CD4-positive, alpha-beta memory T cell (primary cell): ENCODE data around the gene WIPF3. TPM values are rescaled to one million over a fixed set of nuclear protein-coding genes. Genes with fewer than 3 reads are reported as not detected.

ENCODE experiments used
- CTCF ChIA-PET: fragments of 350-600 bp; sonication (Branson Sonifier 250); formaldehyde crosslinking; loops from one replicate; lab custom pipeline; 2021; ENCODE audit warnings: inconsistent platforms; ENCODE audit not compliant: partially characterized antibody; lab: Charles Lee
- POLR2A ChIA-PET: fragments of 350-600 bp; sonication (Branson Sonifier 250); formaldehyde crosslinking; loops from one replicate; lab custom pipeline; 2021; ENCODE audit not compliant: partially characterized antibody; lab: Charles Lee
- DNase-seq, 5 donors: peaks; one replicate each; pipeline versions ENCODE4 v3.0.0 to v3.0.0-alpha.2; 2020 to 2022; ENCODE audit warnings: mixed read lengths in 1 of 5
- H3K27ac ChIP-seq: one replicate; pipeline ENCODE4 v1.7.0; 2013; ENCODE audit warnings: low read depth, low read length
- H3K27me3 ChIP-seq: 2 replicates; pipeline ENCODE4 v1.7.0; 2013; ENCODE audit warnings: mild to moderate bottlenecking, low read length, moderate library complexity; ENCODE audit not compliant: insufficient read depth
- H3K36me3 ChIP-seq: 2 replicates; pipeline ENCODE4 v1.7.0; 2013; ENCODE audit warnings: mild to moderate bottlenecking, low read length, moderate library complexity; ENCODE audit not compliant: insufficient read depth
- H3K4me1 ChIP-seq: 2 replicates; pipeline ENCODE4 v1.7.0; 2013; ENCODE audit warnings: mild to moderate bottlenecking, low read length, moderate library complexity; ENCODE audit not compliant: insufficient read depth
- H3K4me3 ChIP-seq, 2 donors: one replicate each; pipeline ENCODE4 v1.7.0; 2013; ENCODE audit warnings: low read length in 2 of 2, mild to moderate bottlenecking in 1 of 2
- H3K9me3 ChIP-seq, 2 donors: one replicate each; pipeline ENCODE4 v1.7.0; 2013; ENCODE audit warnings: low read length in 2 of 2, control low read depth in 1 of 2; ENCODE audit not compliant: control insufficient read depth in 1 of 2
- H3K27ac Mint-ChIP-seq, 7 donors: one replicate each; pipeline ENCODE4 v1.8.0; 2020 to 2021; ENCODE audit warnings: mixed read lengths in 7 of 7, mild to moderate bottlenecking in 6 of 7, inconsistent platforms in 3 of 7, moderate library complexity in 3 of 7
- H3K27me3 Mint-ChIP-seq, 2 donors: one replicate each; pipeline ENCODE4 v1.8.0; 2020 to 2021; ENCODE audit warnings: mixed read lengths in 2 of 2
- H3K36me3 Mint-ChIP-seq, 2 donors: one replicate each; pipeline ENCODE4 v1.8.0; 2020 to 2021; ENCODE audit warnings: mixed read lengths in 2 of 2, inconsistent platforms in 1 of 2, mild to moderate bottlenecking in 1 of 2
- H3K4me1 Mint-ChIP-seq, 4 donors: one replicate each; pipeline ENCODE4 v1.8.0; 2020 to 2021; ENCODE audit warnings: mixed read lengths in 4 of 4, mild to moderate bottlenecking in 1 of 4
- H3K4me3 Mint-ChIP-seq, 8 donors: one replicate each; pipeline ENCODE4 v1.8.0; 2020 to 2021; ENCODE audit warnings: mixed read lengths in 8 of 8, mild to moderate bottlenecking in 7 of 8, moderate library complexity in 6 of 8, inconsistent platforms in 3 of 8
- H3K9me3 Mint-ChIP-seq, 8 donors: one replicate each; pipeline ENCODE4 v1.8.0; 2020 to 2021; ENCODE audit warnings: mixed read lengths in 8 of 8, mild to moderate bottlenecking in 5 of 8, inconsistent platforms in 3 of 8, moderate library complexity in 1 of 8
- intact Hi-C: fragments of 100-400 bp; cut with micrococcal nuclease; formaldehyde crosslinking; loops from one replicate; pipeline ENCODE4 v1.15.1; 2023
- polyA plus RNA-seq, 2 donors: library from polyadenylated mRNA; unstranded; fragments of 300-500 nt; fragmentation: Illumina TruSeq; gene quantifications; one replicate each; pipeline ENCODE4 v1.2.3, GENCODE V29; 2021
- total RNA-seq, 2 experiments: library from RNA; stranded (reverse); gene quantifications; one replicate each; pipeline ENCODE4 v1.2.3, GENCODE V29; 2021

The WIPF3 gene
- total and polyA plus RNA-seq, 4 experiments from 2014 or later = not detected

DNA sequence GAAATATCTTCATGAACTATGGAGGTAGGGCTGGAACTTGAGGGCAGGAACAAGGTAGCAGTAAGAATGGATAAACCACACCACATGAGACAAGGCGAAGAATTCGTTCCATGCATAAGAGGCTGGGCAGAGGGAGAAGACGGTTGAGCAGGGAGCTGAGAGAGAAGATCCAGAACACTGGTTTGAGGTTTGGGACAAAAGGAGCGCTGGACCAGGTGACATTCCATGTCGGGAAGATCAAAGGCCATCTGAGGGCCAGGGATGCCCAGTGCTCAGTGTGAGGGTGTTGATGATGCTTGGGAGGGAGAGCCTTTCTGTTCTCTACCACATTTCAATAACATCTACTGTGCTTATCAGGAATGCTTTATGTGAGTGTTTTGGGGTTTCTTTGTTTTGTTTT, 52.8 kb downstream of the WIPF3 start:
- CTCF ChIA-PET = no interaction called here
- H3K36me3 ChIP-seq = no peaks in the 10 kb centered on the region

DNA sequence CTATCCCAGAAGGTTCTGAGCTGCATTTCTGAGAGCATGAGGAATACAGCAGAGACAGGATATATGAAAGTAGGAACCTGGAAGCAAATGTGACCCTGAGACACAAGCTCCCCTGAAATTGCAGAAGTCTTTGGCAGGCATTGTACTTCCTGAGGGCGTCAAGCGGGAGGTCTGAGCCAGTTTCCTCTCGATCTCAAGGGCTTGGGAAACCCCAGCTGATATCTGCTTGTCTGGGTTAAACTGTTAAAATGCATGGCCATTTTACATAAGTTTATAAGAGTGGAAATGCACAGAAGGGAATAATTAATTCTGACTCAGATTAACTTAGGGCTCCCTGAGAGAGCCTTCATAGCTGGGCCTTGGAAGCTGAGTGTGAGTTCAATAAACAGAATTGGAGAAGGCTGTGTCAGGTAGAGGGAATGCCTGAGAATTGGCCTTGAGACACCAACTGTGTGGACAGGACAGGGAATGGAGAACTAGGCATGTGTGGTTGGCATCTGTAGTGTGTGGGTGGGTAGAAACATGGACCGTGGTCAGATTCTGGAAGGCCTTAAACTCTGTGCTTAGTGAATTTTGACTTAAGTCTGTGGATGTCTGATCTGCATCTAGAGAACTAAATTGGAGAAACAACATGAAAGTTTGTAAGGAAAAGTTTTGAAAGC, 53.3 kb downstream of the WIPF3 start:
- ChIA-PET CTCF (no interaction called here), POLR2A (no interaction called here)
- no peak overlapping the region for H3K4me3 ChIP-seq
- H3K27me3 ChIP-seq = no peaks in the 10 kb centered on the region
- H3K9me3 ChIP-seq = no peaks in the 10 kb centered on the region
- no peaks in the 10 kb centered on the region for H3K4me1 ChIP-seq
- intact Hi-C loops = no loop called here
- no peak overlapping the region for H3K27ac Mint-ChIP-seq
- no peak overlapping the region for H3K27ac ChIP-seq
- no peaks in the 10 kb centered on the region for H3K4me1 Mint-ChIP-seq
- peaks cover 3 to 9% of the 10 kb centered on the region in 2 donors for H3K27me3 Mint-ChIP-seq
- H3K36me3 ChIP-seq = no peaks in the 10 kb centered on the region
- no peak overlapping the region for H3K4me3 Mint-ChIP-seq
- no peak for DNase-seq
- peaks cover 0 to 2% (median 0%) of the 10 kb centered on the region in 8 donors for H3K9me3 Mint-ChIP-seq
- no peaks in the 10 kb centered on the region for H3K36me3 Mint-ChIP-seq

More for the DNA sequence above, 52.8 kb downstream of the WIPF3 start:
- H3K9me3 Mint-ChIP-seq = peaks cover 0 to 2% (median 0%) of the 10 kb centered on the region in 8 donors
- peaks cover 7 to 9% of the 10 kb centered on the region in 2 donors for H3K27me3 Mint-ChIP-seq
- intact Hi-C loops = no loop called here
- no peak overlapping the region for H3K4me3 ChIP-seq
- no peaks in the 10 kb centered on the region for H3K9me3 ChIP-seq
- peak overlapping the region in 1 of 8 donors; percentile 16 for H3K4me3 Mint-ChIP-seq
- H3K27me3 ChIP-seq = no peaks in the 10 kb centered on the region
- no peaks in the 10 kb centered on the region for H3K36me3 Mint-ChIP-seq
- no peak for DNase-seq
- H3K4me1 ChIP-seq = no peaks in the 10 kb centered on the region
- POLR2A ChIA-PET = no interaction called here
- H3K4me1 Mint-ChIP-seq = no peaks in the 10 kb centered on the region
- no peak overlapping the region for H3K27ac Mint-ChIP-seq
- no peak overlapping the region for H3K27ac ChIP-seq

- Mint-ChIP-seq H3K9me3 (peaks cover 0 to 2% (median 0%) of the 10 kb centered on the region in 8 donors), H3K36me3 (no peaks in the 10 kb centered on the region), H3K4me3 (no peak overlapping the region), H3K4me1 (no peaks in the 10 kb centered on the region), H3K27me3 (peaks cover 3 to 9% of the 10 kb centered on the region in 2 donors), H3K27ac (no peak overlapping the region)
- intact Hi-C loops = no loop called here
- no peak for DNase-seq
- H3K4me3 ChIP-seq = no peak overlapping the region
- no peaks in the 10 kb centered on the region for H3K4me1 ChIP-seq
- H3K36me3 ChIP-seq = no peaks in the 10 kb centered on the region
- H3K27me3 ChIP-seq = no peaks in the 10 kb centered on the region
- no peak overlapping the region for H3K27ac ChIP-seq
- ChIA-PET POLR2A (no interaction called here), CTCF (no interaction called here)
- H3K9me3 ChIP-seq = no peaks in the 10 kb centered on the region
These were observed 53.9 kb downstream of the WIPF3 start for GRCh38 chr7:29860186-29860585.

DNA sequence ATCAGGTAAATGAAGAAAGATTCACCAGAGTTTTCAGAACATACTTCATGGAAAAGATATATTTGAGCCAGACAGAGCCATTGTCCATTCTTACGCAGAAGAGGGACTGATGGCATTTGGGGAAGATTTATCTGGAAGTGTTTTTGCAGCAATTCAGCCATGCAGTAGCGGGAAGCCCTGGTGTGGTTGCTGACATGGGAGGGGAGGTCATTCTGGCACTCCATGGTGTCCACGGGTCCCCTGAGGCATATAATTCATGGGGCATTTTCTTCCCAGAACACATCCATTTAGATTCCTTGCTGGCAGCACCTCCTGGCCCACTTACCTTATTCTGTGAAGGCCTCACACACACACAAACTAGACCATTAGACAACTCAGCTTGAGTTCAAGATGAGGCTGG, 55.6 kb downstream of the WIPF3 start:
- Mint-ChIP-seq H3K27me3 (peaks cover 3 to 8% of the 10 kb centered on the region in 2 donors), H3K4me3 (no peak overlapping the region), H3K9me3 (peaks cover 0 to 2% (median 0%) of the 10 kb centered on the region in 8 donors), H3K27ac (no peak overlapping the region), H3K36me3 (no peaks in the 10 kb centered on the region), H3K4me1 (no peaks in the 10 kb centered on the region)
- H3K4me3 ChIP-seq = no peak overlapping the region
- H3K36me3 ChIP-seq = no peaks in the 10 kb centered on the region
- no peaks in the 10 kb centered on the region for H3K9me3 ChIP-seq
- no peak for DNase-seq
- intact Hi-C loops = no loop called here
- no peaks in the 10 kb centered on the region for H3K4me1 ChIP-seq
- CTCF ChIA-PET = no interaction called here
- POLR2A ChIA-PET = no interaction called here
- no peaks in the 10 kb centered on the region for H3K27me3 ChIP-seq
- no peak overlapping the region for H3K27ac ChIP-seq

DNA sequence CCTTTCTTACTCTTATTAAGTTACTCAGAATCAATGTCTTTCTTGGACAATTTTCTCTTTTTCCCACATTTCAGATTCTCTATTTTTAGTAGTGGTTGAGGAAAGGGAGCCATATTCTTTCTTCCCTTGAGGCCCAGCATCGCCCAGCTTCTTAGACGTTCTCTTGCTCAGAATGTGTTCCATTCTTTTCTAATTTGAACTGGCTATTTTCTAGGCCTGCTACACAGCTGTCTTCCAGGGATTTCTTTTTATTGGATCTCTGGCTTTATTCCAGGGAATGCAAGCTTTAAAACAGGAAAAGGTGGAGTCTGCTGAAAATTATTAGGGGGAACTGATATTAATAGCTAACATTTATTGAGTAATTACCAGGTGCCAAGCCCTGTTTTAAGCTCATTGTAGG, 58.3 kb downstream of the WIPF3 start:
- Mint-ChIP-seq H3K9me3 (no peaks in the 10 kb centered on the region), H3K27me3 (peaks cover 4 to 11% of the 10 kb centered on the region in 2 donors), H3K27ac (no peak overlapping the region), H3K4me3 (no peak overlapping the region), H3K4me1 (no peaks in the 10 kb centered on the region), H3K36me3 (no peaks in the 10 kb centered on the region)
- ChIA-PET POLR2A (interaction anchor here (0.5 kb wide), 1 partner anchor 30 kb away, joined by 3 read pairs; no protein-coding TSS in a partner anchor), CTCF (interaction anchor here (1.5 kb wide), 1 partner anchor 14 kb away, joined by 4 read pairs; no protein-coding TSS in a partner anchor)
- DNase-seq = no peak
- H3K27ac ChIP-seq = no peak overlapping the region
- no peaks in the 10 kb centered on the region for H3K36me3 ChIP-seq
- no peaks in the 10 kb centered on the region for H3K4me1 ChIP-seq
- no peak overlapping the region for H3K4me3 ChIP-seq
- intact Hi-C loops = no loop called here
- H3K27me3 ChIP-seq = no peaks in the 10 kb centered on the region
- H3K9me3 ChIP-seq = no peaks in the 10 kb centered on the region

GRCh38 chr7:29865526-29865925, 59.2 kb downstream of the WIPF3 start:
- no peaks in the 10 kb centered on the region for H3K4me1 Mint-ChIP-seq
- no peaks in the 10 kb centered on the region for H3K9me3 Mint-ChIP-seq
- POLR2A ChIA-PET = interaction anchor here (0.5 kb wide), 1 partner anchor 31 kb away, joined by 3 read pairs; no protein-coding TSS in a partner anchor

GRCh38 chr7:29866490-29866930, 60.2 kb downstream of the WIPF3 start:
- Histone ChIP-seq H3K9me3 (no peaks in the 10 kb centered on the region), H3K36me3 (no peaks in the 10 kb centered on the region), H3K27me3 (no peaks in the 10 kb centered on the region), H3K27ac (no peak overlapping the region), H3K4me1 (no peaks in the 10 kb centered on the region), H3K4me3 (no peak overlapping the region)
- Mint-ChIP-seq H3K27me3 (peaks cover 6 to 15% of the 10 kb centered on the region in 2 donors), H3K4me1 (no peaks in the 10 kb centered on the region), H3K4me3 (no peak overlapping the region), H3K9me3 (no peaks in the 10 kb centered on the region), H3K36me3 (no peaks in the 10 kb centered on the region), H3K27ac (no peak overlapping the region)
- POLR2A ChIA-PET = no interaction called here
- CTCF ChIA-PET = no interaction called here
- DNase-seq = no peak
- intact Hi-C loops = no loop called here

More at GRCh38 chr7:29865526-29865925, 59.2 kb downstream of the WIPF3 start:
- no peaks in the 10 kb centered on the region for H3K4me1 ChIP-seq
- H3K27me3 ChIP-seq = no peaks in the 10 kb centered on the region
- Mint-ChIP-seq H3K36me3 (no peaks in the 10 kb centered on the region), H3K4me3 (no peak overlapping the region), H3K27me3 (peaks cover 7 to 15% of the 10 kb centered on the region in 2 donors), H3K27ac (no peak overlapping the region)
- no peak overlapping the region for H3K27ac ChIP-seq
- H3K9me3 ChIP-seq = no peaks in the 10 kb centered on the region
- no peak for DNase-seq
- intact Hi-C loops = no loop called here
- H3K36me3 ChIP-seq = no peaks in the 10 kb centered on the region
- H3K4me3 ChIP-seq = no peak overlapping the region
- CTCF ChIA-PET = no interaction called here
